Measurements from ENCODE around the gene AP3M1. TPM values are rescaled to one million over a fixed set of nuclear protein-coding genes. Genes with fewer than 3 reads are reported as not detected.
"Not testable (repeated sequence)": the region's sequence is repeated elsewhere in the genome, so short reads cannot be mapped to it uniquely, and the experiment has no call there.

AP3M1 gene, protein sequence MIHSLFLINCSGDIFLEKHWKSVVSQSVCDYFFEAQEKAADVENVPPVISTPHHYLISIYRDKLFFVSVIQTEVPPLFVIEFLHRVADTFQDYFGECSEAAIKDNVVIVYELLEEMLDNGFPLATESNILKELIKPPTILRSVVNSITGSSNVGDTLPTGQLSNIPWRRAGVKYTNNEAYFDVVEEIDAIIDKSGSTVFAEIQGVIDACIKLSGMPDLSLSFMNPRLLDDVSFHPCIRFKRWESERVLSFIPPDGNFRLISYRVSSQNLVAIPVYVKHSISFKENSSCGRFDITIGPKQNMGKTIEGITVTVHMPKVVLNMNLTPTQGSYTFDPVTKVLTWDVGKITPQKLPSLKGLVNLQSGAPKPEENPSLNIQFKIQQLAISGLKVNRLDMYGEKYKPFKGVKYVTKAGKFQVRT
- total RNA-seq, result 40.2 TPM

DNA sequence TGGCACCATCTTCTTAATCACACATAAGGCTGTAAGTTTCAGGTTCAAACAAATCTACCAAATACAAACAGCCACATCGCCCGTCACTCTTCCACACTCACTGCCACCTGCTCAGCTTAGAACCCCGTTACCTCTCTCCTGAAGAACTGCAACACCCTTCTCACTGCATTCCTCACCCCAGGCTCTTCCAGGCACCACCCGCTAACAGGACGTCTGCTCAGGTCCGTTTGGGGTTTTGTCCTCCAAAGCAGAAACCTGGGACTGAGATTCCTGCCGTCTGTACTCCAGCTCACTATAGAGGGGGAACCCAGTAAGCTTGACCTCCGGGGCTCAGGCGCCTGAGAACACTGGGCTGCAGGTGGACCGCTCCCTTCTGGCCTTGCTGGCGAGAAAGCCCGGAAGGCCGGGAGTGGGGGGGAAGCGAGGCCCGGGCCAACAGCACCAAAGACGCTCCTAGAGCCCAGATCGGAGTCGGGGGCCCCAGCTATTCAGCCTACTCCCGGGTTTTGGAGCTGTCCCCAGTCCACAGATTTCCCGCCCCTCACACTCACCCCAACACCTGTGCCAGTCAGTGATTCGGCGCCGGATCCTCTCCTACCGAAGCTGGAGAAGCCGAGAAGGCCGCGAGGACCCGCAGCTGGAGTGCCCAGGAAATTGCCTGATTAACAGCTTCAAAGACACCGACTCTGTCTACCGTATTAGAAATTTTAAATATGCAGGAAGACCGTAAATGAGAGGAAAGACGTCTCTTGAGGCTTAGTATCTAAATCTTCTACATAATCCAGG, at the start of gene AP3M1:
TSS of gene AP3M1 (minus strand) at position 625 of the 786 bp plus-strand sequence. CDS start 12,449 bp downstream, outside the sequence.
- DNase-seq, result peak; percentile 83

DNA sequence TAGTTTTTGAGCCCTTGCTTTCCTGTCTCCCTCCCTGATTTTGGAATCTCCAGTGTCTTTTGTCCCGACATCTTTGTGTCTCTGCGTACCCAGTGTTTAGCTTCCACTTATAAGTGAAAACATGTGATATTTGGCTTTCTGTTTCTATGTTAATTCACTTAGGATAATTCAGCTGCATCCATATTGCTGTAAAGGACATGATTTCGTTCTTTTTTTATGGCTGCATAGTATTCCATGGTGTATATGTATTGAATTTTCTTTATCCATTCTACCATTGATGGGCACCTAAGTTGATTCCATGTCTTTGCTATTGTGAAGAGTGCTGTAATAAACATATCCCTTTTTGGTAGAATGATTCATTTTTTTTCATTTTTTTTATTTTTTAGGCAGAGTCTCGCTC, 48.7 kb upstream of the AP3M1 start:
- DNase-seq, result no peak

DNA sequence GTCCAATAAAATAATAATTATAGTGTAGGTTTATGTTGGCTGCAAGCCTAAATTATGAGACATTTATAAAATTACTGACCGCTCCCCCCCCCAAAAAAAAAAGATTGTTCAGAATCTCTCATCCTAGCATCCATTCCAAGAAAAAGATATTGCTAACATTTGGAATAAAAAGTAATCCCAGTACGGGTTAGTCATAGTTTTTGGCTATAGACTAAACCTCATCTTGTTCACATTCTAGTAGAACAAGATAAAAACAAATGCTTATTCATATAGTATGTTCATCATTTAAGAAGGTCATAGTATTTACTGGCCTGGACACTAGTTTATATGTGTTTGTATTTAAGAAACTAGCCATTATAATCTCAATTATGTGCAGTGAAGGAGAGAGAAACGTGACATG, 44.4 kb upstream of the AP3M1 start:
- DNase-seq, result no peak

DNA sequence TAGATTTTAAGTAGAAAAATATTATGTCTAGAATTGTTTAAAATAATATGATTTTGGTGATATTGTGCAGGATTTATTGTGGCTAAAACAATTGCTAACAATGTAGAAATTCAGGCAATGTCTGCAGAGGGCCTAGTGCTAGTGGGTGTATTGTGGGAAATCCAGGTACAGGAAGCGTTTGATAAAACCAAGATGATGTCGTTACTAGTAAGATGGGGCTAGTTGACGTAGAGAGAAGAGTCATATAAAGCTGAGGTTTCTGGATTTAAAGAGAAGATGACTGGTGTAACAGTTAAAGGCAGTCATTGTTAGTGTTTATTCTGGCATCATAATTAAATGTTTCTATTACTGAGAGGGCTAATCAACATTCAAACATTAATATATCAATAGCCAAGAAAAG, 43.9 kb upstream of the AP3M1 start:
- no peak for DNase-seq

DNA sequence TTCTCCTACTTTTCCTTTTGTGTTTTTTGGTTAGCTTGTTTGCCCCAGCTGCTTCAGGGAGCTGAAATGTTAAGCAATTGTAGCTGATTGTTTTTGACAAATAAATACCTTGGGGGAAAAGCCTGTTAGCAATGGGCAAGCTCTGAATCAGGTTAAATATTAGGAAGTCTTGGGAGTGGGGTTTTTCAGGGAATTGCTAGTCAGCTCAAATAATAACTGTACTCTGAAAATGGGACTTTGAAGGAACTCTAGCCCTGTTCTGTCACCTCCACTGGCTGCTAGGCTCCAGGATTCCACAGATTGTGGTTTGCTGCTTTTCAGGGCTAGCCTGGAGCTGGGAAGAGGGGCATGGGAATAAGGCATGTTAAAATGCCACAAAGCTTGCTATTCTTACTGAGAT, 39.9 kb upstream of the AP3M1 start:
- DNase-seq, result no peak

DNA sequence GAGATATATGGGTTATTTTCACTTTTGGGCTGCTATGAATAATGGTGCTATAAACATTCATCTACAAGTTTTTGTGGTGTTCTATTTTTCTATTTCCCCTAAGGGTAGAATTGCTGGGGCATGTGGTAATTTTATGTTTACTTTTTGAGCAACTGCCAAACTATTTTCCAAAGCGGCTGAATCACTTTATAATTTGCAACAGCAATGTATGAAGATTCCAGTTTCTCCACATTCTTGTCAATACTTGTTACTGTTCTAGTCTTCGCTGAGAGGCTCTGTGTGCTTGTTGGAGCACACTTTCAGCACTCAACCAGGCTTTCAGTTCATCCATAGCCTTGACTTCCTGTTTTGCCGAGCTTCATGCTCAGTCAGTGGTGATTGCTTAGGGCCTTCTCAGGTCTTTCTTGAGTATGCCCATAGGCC, 39.4 kb upstream of the AP3M1 start:
- no peak for DNase-seq

DNA sequence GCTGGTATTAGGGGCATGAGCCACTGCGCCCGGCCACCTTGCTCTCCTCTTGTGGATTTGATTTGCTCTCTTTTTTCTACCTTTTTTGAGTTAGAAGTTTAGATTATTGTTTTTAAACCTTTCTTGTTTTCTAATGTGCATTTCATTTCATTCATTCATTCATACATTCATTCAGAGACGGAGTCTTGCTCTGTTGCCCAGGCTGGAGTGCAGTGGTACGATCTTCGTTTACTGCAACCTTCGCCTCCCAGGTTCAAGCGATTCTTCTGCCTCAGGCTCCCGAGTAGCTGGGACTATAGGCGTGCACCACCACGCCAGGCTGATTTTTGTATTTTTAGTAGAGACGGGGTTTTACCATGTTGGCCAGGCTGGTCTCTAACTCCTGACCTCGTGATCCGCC, 38.0 kb upstream of the AP3M1 start:
- not testable (repeated sequence) for DNase-seq

DNA sequence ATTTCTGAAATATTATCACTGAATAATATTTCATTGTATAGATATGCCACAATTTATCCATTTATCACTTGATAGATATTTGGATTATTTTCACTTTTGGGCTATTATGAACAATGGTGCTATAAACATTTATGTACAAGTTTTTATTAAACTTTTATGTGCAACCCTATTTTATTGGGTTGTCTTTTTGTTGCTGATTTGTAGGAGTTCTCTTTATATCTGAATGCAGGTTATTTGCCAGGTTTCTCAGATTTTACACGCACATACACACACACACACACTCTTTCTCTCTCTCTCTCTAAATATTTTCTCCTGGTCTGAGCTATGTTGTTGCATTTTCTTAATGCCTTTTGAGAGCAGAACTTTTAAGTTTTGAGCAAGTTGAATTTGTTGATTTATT, 36.6 kb upstream of the AP3M1 start:
- no peak for DNase-seq

DNA sequence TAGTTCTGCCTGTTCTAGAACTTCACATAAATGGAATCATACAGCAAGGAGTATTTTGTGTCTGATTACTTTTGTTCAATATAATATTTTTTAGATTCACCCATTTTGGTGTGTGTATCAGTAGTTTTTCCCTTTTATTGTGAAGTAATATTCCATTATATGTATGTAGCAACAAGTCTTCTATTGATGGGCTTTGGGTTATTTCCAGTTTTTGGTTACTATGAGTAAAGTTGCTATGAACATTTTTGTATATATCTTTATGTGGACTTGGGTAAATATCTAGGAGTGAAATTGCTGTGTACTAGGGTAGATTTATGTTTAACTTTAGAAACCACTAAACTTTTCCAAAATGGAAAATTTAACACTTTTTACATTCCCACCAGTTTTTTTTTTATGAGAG, 36.0 kb upstream of the AP3M1 start:
- DNase-seq, result no peak

DNA sequence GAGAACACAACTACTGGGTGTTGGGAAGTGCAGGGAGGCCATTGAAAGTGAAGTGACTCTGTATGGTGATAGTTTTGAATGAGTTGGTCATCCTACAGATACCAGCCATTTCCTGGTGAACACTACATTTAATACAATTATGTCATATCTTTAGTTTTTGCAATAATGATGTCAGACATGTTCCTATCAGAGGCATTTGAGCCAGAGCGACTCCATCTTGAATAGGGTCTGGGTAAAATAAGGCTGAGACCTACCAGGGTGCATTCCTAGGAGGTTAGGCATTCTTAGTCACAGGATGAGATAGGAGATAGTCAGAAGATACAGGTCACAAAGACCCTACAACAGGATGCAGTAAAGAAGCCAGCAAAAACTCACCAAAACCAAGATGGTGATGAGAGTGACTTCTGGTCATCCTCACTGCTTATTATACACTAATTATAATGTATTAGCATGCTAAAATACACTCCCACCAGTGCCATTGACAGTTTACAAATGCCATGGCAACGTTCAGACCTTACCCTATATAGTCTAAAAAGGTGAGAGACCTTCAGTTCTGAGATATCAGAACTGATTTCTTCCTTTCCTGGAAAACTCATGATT, 28.6 kb upstream of the AP3M1 start:
- DNase-seq, result no peak

DNA sequence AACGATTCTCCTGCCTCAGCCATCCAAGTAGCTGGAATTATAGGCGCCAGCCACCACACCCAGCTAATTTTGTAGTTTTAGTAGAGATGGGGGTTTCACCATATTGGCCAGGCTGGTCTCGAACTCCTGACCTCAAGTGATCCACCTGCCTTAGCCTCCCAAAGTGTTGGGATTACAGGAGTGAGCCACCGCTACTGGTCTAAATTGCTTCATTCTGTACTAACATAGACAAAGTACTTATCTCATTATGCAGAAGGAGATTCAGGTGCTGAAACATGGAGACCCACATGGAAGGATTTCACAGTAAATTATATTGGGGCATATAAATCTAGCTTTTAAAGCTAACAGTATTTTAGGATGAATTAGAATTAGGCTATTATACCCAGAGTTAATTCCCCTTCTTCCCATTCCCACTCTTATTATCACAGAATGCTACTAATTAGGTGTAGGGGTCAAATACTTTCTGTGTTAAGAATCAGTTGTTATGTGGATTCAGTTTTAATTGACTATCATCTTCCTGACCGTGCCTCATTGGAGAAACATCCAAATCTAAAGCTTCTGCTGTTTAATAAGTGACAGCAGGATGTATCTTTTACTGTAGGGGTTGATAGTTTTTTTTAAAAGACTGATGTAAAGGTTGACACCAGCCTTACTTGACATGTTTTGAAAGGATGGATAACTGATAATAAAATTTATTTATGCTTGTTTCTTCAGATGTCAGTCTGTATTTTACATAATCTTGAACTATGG, 27.6 kb upstream of the AP3M1 start:
- DNase-seq, result no peak

DNA sequence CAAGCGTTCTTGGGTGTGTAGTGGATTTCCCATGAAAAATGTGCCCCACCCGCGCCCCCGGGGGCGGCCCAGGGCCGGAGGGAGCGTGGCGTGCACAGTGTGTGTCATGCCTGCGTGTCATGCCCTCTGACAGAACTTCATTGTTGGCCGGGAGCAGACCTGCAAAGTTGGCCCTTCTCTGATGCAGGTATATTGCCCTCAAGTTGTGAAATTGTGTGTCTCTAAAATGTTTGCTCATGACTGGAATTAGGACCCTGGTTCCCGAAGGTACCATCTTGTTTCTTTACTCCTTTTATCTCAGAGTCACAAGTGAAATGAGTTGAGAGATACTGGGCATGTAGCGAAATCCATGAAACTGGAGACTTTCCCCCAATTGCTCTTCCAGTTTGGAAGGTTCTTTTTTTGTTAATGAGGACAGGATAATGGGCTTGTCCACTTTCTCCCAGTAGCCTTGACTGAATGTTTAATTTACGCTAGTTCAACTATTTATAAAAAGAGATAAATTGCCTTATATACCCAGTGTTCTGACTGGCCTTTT, 26.6 kb upstream of the AP3M1 start:
- no peak for DNase-seq

DNA sequence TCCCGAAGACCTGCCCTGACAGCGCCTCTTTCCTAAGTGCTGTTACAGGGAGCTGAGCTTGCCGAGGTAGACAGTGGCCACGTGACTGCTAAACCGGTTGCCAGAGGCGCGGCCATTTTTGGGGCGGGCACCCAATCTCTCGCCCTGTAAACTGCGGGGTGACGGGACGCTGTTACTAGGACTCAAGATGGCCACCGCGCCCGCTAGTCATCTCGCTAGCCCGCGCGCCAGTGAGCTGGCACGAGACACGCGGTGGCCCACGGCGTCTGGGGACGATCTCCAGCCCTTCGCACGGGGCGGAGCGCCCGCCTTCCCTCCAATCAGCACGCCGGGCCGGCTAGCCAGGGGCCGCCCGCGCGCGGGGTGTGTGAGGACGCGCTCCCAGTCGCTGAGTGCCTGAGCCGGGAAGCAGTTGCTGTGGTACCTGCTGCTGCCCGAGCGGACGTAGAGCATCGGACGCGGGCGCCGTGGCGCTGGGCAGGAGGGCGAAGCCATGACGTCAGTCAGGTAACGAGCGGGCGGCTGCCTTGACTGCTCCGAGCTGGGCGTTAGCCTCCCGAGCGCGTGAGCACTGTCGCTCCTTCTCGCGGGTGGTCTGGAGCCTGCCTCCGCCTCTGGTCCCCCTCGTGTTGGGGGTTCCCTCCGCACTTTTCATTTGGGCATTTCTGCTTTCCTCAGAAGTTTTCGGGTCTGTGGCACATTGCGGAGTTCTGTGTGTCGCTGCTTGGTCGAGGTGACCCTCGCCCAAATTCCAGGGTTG, 25.9 kb upstream of the AP3M1 start:
- DNase-seq, result peak; percentile 90

DNA sequence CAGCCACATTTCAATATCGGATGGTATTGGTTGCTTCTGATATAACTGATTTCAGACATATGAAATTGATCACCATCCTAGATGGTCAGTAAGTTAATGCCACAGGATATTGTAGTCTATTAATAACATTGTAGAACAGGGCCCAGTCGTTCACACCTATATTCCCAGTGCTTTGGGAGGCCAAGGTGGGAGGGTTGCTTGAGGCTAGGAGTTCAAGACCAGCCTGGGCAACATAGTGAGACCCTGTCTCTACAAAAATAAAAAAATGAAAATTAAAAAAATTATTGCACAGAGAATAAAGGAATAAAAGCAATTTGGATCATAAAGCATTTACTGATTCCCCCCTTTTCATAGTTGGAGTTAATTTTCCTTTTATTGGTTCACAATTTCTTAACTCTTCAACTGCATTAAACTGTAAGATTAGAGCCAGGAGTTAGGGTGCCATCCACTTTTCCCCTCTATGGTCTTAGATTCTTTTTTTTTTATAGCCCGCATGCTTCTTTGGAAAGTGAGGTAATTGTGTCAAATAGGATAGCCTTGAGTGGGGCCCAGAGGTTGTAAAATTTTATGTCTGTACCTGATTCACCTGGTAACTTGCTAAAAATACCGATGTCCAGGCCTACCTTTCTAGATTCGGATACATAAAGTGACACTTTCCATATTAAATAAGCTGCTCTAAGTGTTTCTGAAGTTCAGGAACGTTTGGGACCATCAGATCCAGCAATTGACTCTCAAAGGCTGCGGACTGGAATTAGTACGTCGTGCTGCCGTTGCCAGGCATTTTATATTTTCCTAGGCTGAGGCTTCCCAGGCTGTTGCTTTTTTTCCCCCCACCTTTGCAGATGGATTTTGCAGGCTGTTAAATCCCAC, 25.1 kb upstream of the AP3M1 start:
- no peak for DNase-seq

DNA sequence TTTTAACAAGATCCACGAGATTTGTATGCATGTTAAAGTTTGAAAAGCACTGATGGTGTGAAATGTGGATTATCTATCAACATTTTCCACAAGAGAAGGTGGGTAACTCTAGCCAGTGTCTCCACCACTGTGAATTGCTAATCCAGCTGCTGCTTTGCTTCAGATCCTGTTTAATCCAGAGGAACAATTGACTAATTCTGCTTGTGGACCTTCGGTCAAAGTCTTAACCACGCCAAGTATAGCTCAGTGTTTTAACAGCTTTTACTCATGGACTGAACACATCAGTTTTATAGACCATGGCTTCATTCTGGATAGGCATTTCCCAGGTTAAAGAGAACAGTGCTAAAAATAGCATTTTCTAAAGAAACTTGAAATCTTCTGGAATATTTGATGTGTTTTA, 23.9 kb upstream of the AP3M1 start:
- DNase-seq, result no peak

DNA sequence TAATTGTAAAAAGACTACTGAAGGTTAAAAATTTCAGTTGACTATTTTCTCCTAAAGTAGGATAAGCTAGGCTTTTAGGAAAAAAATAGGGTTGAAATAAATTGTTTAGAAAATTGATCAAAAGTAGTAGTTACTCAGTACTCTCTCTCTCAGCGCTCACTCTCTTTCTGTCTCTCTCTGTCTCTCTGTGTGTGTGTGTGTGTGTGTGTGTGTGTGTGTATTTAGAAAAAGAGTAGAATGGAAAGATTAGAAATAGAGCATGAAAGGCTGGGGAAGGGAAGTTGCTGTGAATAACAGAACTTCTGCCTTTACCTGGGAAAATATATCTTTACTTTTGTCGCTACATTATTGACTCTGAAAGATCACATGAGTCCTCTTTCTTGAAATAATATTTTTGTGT, 21.0 kb upstream of the AP3M1 start:
- no peak for DNase-seq

DNA sequence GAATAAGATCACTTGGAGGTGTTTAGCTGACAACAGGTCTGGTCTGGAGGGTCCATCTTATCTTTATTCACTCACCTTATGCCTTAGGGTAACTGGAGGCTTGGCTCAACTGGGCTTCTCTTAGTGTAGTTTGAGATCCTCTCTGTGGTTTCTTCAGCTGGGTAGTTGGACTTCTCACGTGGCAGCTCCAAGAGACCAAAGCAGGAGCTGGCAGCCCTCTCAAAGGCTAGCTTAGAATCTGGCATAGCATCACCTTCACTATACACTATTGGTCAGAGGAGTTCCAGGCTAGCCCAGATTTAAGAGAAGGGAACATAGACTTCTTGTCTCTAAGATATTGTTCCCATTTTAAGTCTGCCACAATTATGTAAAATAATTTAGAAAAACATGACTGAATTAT, 16.8 kb upstream of the AP3M1 start:
- DNase-seq, result no peak

DNA sequence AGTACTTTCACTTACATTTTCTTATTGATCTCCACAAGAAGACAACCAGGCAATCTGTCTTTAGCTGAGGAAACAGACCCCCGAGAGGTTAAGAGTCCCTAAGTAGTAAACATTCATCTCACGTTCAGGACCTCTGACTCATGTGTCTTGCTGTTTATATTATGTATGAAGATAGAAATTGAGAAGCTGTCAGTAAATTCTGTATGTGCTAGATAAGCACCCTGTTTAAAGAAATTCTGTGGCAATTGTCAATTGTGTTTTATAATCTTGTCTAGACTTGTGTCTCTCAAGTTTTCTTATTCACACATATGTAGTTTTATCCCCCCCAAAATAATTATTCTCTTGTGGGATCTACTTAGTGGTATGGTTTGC, 14.9 kb upstream of the AP3M1 start:
- no peak for DNase-seq

DNA sequence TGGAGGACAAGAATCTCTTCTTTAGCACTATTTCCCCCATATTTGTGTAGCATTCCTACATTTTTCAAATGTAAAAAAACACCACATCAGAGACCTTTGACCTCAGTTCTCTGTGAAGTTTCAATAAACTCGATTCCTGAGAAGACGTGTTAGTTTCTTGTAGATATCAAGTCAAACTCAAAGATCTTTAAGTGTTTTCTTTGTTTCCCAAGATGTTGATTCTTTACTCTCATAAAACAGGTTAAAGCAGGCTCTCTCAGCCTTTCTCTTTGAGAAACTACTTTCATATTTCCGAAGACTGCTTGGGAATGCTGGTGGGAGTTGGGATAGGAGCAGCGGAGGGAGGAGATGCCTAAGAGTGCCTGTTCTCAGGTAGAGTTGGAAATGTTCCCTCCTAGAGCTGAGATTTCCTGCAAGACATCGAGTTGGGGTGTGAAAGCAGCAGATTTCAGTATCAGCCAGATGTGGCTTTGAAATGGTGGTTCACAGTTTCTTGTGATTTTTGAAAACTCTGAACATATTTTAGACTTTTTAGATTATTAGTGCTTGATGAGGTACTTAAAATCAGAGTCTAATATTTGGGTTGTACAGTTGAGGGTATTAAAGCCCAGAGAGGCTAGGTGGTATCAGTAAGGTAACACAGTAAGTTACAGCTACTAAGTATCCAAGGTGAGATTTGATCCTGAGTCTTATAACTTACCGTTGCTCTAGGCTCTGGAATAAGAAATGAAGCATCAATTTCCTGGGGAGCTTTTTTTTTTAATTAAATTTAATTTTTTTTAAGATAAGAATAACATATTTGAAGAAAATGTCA, 14.3 kb upstream of the AP3M1 start:
- DNase-seq, result no peak

Measured in occipital lobe (tissue), 2 donors.